ENCODE data around the gene SLC10A7. TPM values are rescaled to one million over a fixed set of nuclear protein-coding genes. Genes with fewer than 3 reads are reported as not detected.

SLC10A7 gene
- total and polyA plus RNA-seq, 2 of the 8 experiments (the other 6 are each of a cell fraction or from before 2014, with no cell fraction given), result 2.5 to 2.9 TPM

GRCh38 chr4:146520896-146521540 lies 722 bp downstream of the SLC10A7 start:
- H4K8ac ChIP-seq (ENCODE audit: extremely low read depth, insufficient read depth, low read length), result no peak overlapping the region
- no peak overlapping the region for H2BK20ac ChIP-seq (ENCODE audit: low read length)
- H3K18ac ChIP-seq (ENCODE audit: extremely low read depth, low read length), result no peak overlapping the region
- no peak overlapping the region for H2BK12ac ChIP-seq (ENCODE audit: low read depth, low read length)
- no peak overlapping the region for H2BK15ac ChIP-seq (ENCODE audit: low read length)
- H3K4me2 ChIP-seq (ENCODE audit: insufficient read depth in 1 of 2, low read depth in 2 of 2, low read length in 2 of 2), result peak overlapping the region; percentile 74 to 93
- H3K79me1 ChIP-seq (ENCODE audit: low read depth, low read length), result no peaks in the 10 kb centered on the region
- ChIA-PET CTCF (ENCODE audit: partially characterized antibody) (interaction anchor here (0.6 kb wide), 1 partner anchor 31 kb away, joined by 3 read pairs; no protein-coding TSS in a partner anchor), POLR2A (ENCODE audit: partially characterized antibody) (no interaction called here)
- DNase-seq (ENCODE audit: low read depth in 1 of 2, low spot score in 2 of 2) (no peak), FAIRE-seq (no peak)
- no peak overlapping the region for H3K14ac ChIP-seq (ENCODE audit: insufficient read length)
- H3K56ac ChIP-seq (replicated peaks; ENCODE audit: insufficient read length, low read depth, low read length), result no peak overlapping the region
- peak overlapping the region in 2 of 4 experiments; percentile 16 to 45; a peak in 3 of 7 replicates for H3K9ac ChIP-seq (replicated peaks in 1 of 4; ENCODE audit: extremely low read depth in 1 of 4, low read depth in 3 of 4, low read length in 3 of 4)
- peak in 1 of 2 experiments; percentile 34; a peak in 1 of 3 replicates for TF ChIP-seq POLR2A (IDR thresholded peaks at IDR 0.05; ENCODE audit: control extremely low read depth in 1 of 2, low read depth in 2 of 2, low read length in 2 of 2)
- TF ChIP-seq EZH2 (IDR thresholded peaks at IDR 0.05; ENCODE audit: low read depth, low read length, severe bottlenecking), result peak; percentile 11
- no peak for TF ChIP-seq SP1 (IDR thresholded peaks at IDR 0.05; ENCODE audit: low read depth, low read length)
- TF ChIP-seq SUZ12 (IDR thresholded peaks at IDR 0.05; ENCODE audit: low read length), result peak; percentile 34; the same call in 1 of the 2 replicates
- no peak for TF ChIP-seq CHD1 (IDR thresholded peaks at IDR 0.05; ENCODE audit: low read depth, low read length)
- WGBS, 2 experiments (ENCODE audit: extremely low coverage in 1 of 2, insufficient coverage in 1 of 2, insufficient read length in 1 of 2, insufficient replicate concordance in 2 of 2, low coverage in 1 of 2, low lambda C conversion rate in 2 of 2, missing lambda C conversion rate in 1 of 2), result 5% methylated on average over 12 of the region's 12 CpGs; no CpG with 5 or more reads in 1 of the 2 experiments
- H3K4ac ChIP-seq (replicated peaks; ENCODE audit: insufficient read length, low read depth, low read length), result no peak overlapping the region
- no peak overlapping the region for H2AK5ac ChIP-seq (ENCODE audit: low read depth, low read length)
- H4K20me1 ChIP-seq (replicated peaks in 1 of 2; ENCODE audit: control insufficient read depth in 1 of 2, insufficient read depth in 2 of 2, low read length in 2 of 2), result no peaks in the 10 kb centered on the region
- H2AFZ ChIP-seq (ENCODE audit: low read length), result peak overlapping the region; percentile 87
- H2BK120ac ChIP-seq (replicated peaks; ENCODE audit: low read depth, low read length), result no peak overlapping the region
- no peak overlapping the region for H4K5ac ChIP-seq (ENCODE audit: insufficient read length, low read depth, low read length)
- H3K36me3 ChIP-seq (ENCODE audit: control insufficient read depth in 2 of 4, insufficient read depth in 4 of 4, low read length in 3 of 4), result no peaks in the 10 kb centered on the region
- H4K91ac ChIP-seq (replicated peaks; ENCODE audit: insufficient read length, low read length), result no peak overlapping the region
- peaks cover 11% of the 10 kb centered on the region for H3K23me2 ChIP-seq (ENCODE audit: low read depth, low read length)
- H3K23ac ChIP-seq (ENCODE audit: insufficient read length), result no peak overlapping the region
- peak overlapping the region; percentile 57 to 91 (median 82) for H3K4me3 ChIP-seq (ENCODE audit: extremely low read depth in 1 of 4, insufficient read depth in 2 of 4, low read depth in 3 of 4, low read length in 4 of 4)
- no peak overlapping the region for H2BK5ac ChIP-seq (ENCODE audit: low read depth, low read length)
- no peaks in the 10 kb centered on the region for H3K9me3 ChIP-seq (ENCODE audit: insufficient read depth in 2 of 2, low read depth in 1 of 2, low read length in 1 of 2)
- no peaks in the 10 kb centered on the region for H3K4me1 ChIP-seq (replicated peaks in 1 of 4; ENCODE audit: control insufficient read depth in 3 of 4, insufficient read depth in 4 of 4, low read length in 3 of 4)
- no peaks in the 10 kb centered on the region for H3K79me2 ChIP-seq (ENCODE audit: control insufficient read depth in 1 of 2, insufficient read depth in 2 of 2, low read length in 2 of 2)
- peaks cover 4 to 23% (median 11%) of the 10 kb centered on the region in 4 experiments; a peak in 6 of 7 replicates for H3K27me3 ChIP-seq (replicated peaks in 1 of 4; ENCODE audit: control insufficient read depth in 3 of 4, extremely low read depth in 1 of 4, insufficient read depth in 3 of 4, low read length in 3 of 4)
- H3K27ac ChIP-seq (ENCODE audit: low read depth, low read length), result no peak overlapping the region
